ENCODE measurements around the gene RNF214. TPM values are rescaled to one million over a fixed set of nuclear protein-coding genes. Genes with fewer than 3 reads are reported as not detected.
"Not testable (repeated sequence)": the region's sequence is repeated elsewhere in the genome, so short reads cannot be mapped to it uniquely, and the experiment has no call there.

RNF214 gene
- polyA plus RNA-seq, 3 donors, result 30.7 to 36.4 (median 34.9) TPM

- DNase-seq, result no peak
Observed at GRCh38 chr11:117229931-117230285, 2.6 kb upstream of the RNF214 start.

GRCh38 chr11:117230286-117230961 is 2.0 kb upstream of the RNF214 start:
- no peak for DNase-seq

- no peak for DNase-seq
Observed at GRCh38 chr11:117230999-117231841, 1.3 kb upstream of the RNF214 start.

GRCh38 chr11:117231842-117232091 is 704 bp upstream of the RNF214 start, which contains the start of gene PCSK7:
PCSK7 (minus strand) TSS chr11:117232073; CDS start chr11:117229844, 2,229 bp downstream.
- DNase-seq, result no peak

GRCh38 chr11:117232911-117233409 is 489 bp downstream of the RNF214 start:
- no peak for DNase-seq

- DNase-seq, result no peak
Observed at GRCh38 chr11:117238221-117238620, 5.8 kb downstream of the RNF214 start.

- DNase-seq, result no peak
Observed at GRCh38 chr11:117239295-117239694, 6.8 kb downstream of the RNF214 start.

GRCh38 chr11:117248341-117248740 is 15.9 kb downstream of the RNF214 start:
- no peak for DNase-seq

GRCh38 chr11:117249571-117249970 is 17.1 kb downstream of the RNF214 start:
- no peak for DNase-seq

GRCh38 chr11:117251506-117251905 is 19.0 kb downstream of the RNF214 start:
- no peak for DNase-seq

GRCh38 chr11:117255966-117256365 is 23.5 kb downstream of the RNF214 start:
- DNase-seq, result no peak

- DNase-seq, result no peak
Observed at GRCh38 chr11:117256573-117256972, 24.1 kb downstream of the RNF214 start.

- no peak for DNase-seq
Observed at GRCh38 chr11:117258576-117258975, 26.1 kb downstream of the RNF214 start.

- DNase-seq, result no peak
Observed at GRCh38 chr11:117259417-117259816, 26.9 kb downstream of the RNF214 start.

- DNase-seq, result not testable (repeated sequence)
Observed at GRCh38 chr11:117264624-117265323, 32.3 kb downstream of the RNF214 start.

- no peak for DNase-seq
Observed at GRCh38 chr11:117265745-117266144, 33.3 kb downstream of the RNF214 start.

GRCh38 chr11:117269856-117270255 is 37.4 kb downstream of the RNF214 start:
- DNase-seq, result no peak

GRCh38 chr11:117271208-117271607 is 38.7 kb downstream of the RNF214 start:
- no peak for DNase-seq

GRCh38 chr11:117272175-117272574 is 39.7 kb downstream of the RNF214 start:
- DNase-seq, result not testable (repeated sequence)

- DNase-seq, result no peak
Observed at GRCh38 chr11:117273550-117274289, 41.2 kb downstream of the RNF214 start.

- DNase-seq, result no peak
Observed at GRCh38 chr11:117278347-117278746, 45.9 kb downstream of the RNF214 start.

Data from renal pelvis (tissue), 4 donors.